Brain microvascular endothelial cell (primary cell): ENCODE results near the gene MCU.
A peak's percentile ranks its signal among the peaks of the same experiment; 100 is the strongest.

Experiments
- DNase-seq: peaks from one replicate; pipeline ENCODE4 v3.0.0-alpha.2; 2020
- H3K27ac ChIP-seq: fragments of 250-450 bp; sonication (Bioruptor Pico); 2 replicates; pipeline ENCODE4 v1.5.1; 2020; ENCODE audit warnings: mild to moderate bottlenecking, moderate library complexity
- H3K27me3 ChIP-seq: fragments of 250-450 bp; sonication (Bioruptor Pico); replicated peaks from 2 replicates; pipeline ENCODE4 v1.5.1; 2020; ENCODE audit warnings: mild to moderate bottlenecking
- H3K36me3 ChIP-seq: fragments of 250-450 bp; sonication (Bioruptor Pico); replicated peaks from 2 replicates; pipeline ENCODE4 v1.5.1; 2020; ENCODE audit warnings: mild to moderate bottlenecking
- H3K4me3 ChIP-seq: 2 replicates; pipeline ENCODE4 v1.5.1; 2011; ENCODE audit warnings: low read depth, mild to moderate bottlenecking, control low read depth, low read length, moderate library complexity
- in situ Hi-C: cut with HindIII; loops from 2 replicates; pipeline ENCODE4 v1.10.0; 2017; ENCODE audit warnings: low sequenced_read_pairs, low pct_ligation_motif_present
- TF ChIP-seq, protein P1 (sequence below): IDR thresholded peaks from 2 replicates; pipeline ENCODE4 v1.5.1; 2011; ENCODE audit warnings: low read depth, mild to moderate bottlenecking, moderate library complexity, low read length, control low read depth, inconsistent platforms; ENCODE audit errors: missing control alignments

The MCU gene

DNA sequence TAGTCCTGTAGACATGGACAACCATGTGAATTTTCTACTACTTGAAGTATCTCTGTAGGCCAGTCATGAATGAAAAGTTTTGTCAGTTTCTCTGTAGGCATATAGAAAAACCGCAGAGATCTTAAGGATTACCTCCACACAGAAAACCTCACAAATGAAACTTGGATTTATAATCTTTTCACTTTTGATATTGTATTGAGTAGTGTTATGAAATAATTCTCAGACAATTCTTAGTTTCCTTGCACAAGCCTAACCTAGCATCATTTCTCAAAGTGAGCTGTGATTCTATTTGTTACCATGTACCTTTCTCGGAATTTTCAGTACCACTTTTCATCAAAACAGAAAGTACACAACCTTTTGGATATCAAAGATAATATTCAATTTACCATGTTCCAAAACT lies 150.2 kb downstream of the MCU start:
- DNase-seq = no peak
- TF ChIP-seq, protein P1, sequence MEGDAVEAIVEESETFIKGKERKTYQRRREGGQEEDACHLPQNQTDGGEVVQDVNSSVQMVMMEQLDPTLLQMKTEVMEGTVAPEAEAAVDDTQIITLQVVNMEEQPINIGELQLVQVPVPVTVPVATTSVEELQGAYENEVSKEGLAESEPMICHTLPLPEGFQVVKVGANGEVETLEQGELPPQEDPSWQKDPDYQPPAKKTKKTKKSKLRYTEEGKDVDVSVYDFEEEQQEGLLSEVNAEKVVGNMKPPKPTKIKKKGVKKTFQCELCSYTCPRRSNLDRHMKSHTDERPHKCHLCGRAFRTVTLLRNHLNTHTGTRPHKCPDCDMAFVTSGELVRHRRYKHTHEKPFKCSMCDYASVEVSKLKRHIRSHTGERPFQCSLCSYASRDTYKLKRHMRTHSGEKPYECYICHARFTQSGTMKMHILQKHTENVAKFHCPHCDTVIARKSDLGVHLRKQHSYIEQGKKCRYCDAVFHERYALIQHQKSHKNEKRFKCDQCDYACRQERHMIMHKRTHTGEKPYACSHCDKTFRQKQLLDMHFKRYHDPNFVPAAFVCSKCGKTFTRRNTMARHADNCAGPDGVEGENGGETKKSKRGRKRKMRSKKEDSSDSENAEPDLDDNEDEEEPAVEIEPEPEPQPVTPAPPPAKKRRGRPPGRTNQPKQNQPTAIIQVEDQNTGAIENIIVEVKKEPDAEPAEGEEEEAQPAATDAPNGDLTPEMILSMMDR = no peak
- no peaks in the 10 kb centered on the region for H3K36me3 ChIP-seq
- no peaks in the 10 kb centered on the region for H3K27me3 ChIP-seq
- in situ Hi-C loops = no loop called here
- H3K27ac ChIP-seq = no peak overlapping the region
- H3K4me3 ChIP-seq = no peak overlapping the region

DNA sequence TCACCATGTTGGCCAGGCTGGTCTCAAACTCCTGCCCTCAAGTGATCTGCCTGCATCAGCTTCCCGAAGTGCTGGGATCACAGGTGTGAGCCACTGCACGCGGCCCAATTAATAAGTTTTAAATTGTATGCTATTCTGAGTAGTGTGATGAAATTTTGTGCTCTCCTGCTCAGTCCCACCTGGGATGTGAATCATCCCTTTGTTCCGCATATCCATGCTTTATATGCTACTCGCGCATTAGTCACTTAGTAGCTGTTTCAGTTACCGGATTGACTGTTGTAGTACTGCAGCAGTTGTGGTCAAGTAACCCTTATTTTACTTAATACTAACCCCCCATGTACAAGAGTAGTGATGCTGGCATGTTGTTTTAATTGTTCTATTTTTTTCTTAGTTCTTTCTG lies 154.3 kb downstream of the MCU start:
- no peak overlapping the region for H3K27ac ChIP-seq
- H3K4me3 ChIP-seq = no peak overlapping the region
- TF ChIP-seq, protein P1 = no peak
- in situ Hi-C loops = no loop called here
- no peaks in the 10 kb centered on the region for H3K36me3 ChIP-seq
- H3K27me3 ChIP-seq = no peaks in the 10 kb centered on the region
- peak; percentile 71 for DNase-seq

DNA sequence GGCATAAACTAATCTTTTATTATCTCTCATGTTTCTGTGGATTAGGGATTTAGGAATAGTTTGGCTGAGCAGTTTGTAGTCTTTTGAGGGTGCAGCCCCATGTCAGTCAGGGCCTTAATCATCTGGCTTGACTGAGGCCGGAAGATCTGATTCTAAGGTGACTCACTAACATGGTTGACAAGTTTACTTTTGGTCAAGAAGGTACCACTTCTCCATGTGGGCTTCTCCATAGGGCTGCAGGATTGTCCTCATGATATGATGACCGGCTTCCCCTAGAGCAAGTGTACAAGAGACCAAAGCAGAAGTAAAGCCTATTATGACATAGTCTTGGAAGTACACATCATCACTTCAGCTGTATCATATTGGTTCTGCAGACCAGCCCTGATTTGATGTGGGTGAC lies 155.7 kb downstream of the MCU start:
- peak; percentile 16 for DNase-seq

DNA sequence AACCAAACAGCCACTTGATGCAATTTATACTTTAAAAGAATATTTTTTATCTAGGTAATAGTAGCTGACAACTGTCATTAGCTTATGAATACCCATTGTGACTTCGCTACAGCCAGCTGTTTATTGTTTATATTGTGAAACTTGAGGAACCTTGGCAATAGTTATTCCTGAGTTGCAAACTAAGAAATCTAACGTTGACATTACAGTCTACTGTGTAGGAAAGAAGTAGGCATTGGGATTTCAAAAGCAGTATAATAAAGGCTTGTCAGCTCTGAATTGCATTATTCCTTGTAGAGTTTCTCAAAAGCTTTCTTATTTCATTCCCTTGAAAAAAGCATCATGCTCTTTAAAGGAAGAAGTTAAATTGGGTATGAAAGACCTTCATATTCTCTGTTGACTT lies 158.9 kb downstream of the MCU start:
- in situ Hi-C loops = no loop called here
- no peak for DNase-seq
- no peaks in the 10 kb centered on the region for H3K36me3 ChIP-seq
- no peak overlapping the region for H3K27ac ChIP-seq
- TF ChIP-seq, protein P1 = no peak
- no peaks in the 10 kb centered on the region for H3K27me3 ChIP-seq
- H3K4me3 ChIP-seq = no peak overlapping the region

More for the DNA sequence above, 155.7 kb downstream of the MCU start:
- in situ Hi-C loops = no loop called here
- Histone ChIP-seq H3K36me3 (no peaks in the 10 kb centered on the region), H3K27ac (no peak overlapping the region), H3K27me3 (no peaks in the 10 kb centered on the region), H3K4me3 (no peak overlapping the region)
- TF ChIP-seq, protein P1 = no peak

DNA sequence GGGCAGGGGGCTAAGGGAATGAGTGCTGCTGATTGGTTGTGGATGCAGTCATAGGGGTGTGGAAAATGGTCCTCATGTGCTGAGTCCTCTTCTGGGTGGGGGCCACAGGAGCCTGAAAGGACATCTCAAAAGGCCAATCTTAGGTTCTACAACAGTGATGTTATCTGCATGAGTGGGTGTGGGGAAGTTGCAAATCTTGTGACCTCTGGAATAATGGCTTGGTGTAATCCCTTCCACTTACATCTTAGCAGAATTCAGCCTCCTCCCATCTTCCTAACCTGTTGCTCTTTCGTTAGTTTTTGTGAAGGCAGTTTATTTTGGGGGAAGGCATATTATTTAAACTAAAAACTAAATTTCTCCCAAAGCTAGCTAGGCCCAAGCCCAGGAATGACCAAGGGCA lies 159.6 kb downstream of the MCU start:
- TF ChIP-seq, protein P1 = no peak
- no peak overlapping the region for H3K4me3 ChIP-seq
- H3K27ac ChIP-seq = no peak overlapping the region
- in situ Hi-C loops = no loop called here
- H3K27me3 ChIP-seq = no peaks in the 10 kb centered on the region
- H3K36me3 ChIP-seq = no peaks in the 10 kb centered on the region
- DNase-seq = no peak

DNA sequence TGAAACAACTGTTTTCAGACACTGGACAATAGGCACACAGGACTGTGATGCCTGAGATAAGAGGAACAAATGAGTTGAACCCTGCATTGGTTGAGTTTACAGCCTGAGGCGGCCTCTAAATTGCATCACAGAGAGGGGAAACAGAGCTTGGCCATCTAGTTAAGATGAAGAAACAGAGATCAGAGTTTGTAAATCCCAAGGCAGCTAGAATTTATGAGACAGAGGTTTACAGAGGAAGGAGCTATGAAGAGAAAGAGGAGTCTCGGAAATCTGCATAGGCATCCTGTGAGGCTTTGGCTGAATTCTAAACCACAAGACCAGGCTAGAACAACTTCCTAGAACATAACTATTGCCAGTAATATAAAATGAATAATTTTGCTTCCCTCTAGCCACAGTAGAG lies 160.6 kb downstream of the MCU start:
- no peak for DNase-seq
- TF ChIP-seq, protein P1 = no peak
- no peaks in the 10 kb centered on the region for H3K36me3 ChIP-seq
- H3K27me3 ChIP-seq = no peaks in the 10 kb centered on the region
- H3K4me3 ChIP-seq = no peak overlapping the region
- H3K27ac ChIP-seq = no peak overlapping the region
- in situ Hi-C loops = no loop called here
